Loucy (cell line): ENCODE data around the gene COL25A1.

Source experiments
- H2AFZ ChIP-seq: fragments of 200-600 bp; sonication (generic); 2 replicates; pipeline ENCODE4 v1.6.0; 2016; ENCODE audit warnings: antibody characterized with exemption, mild to moderate bottlenecking, low read length, moderate library complexity
- H3F3A ChIP-seq: fragments of 200-600 bp; 2 replicates; pipeline ENCODE4 v1.6.0; 2016; ENCODE audit warnings: antibody characterized with exemption, low read depth, mild to moderate bottlenecking
- H3K27me3 ChIP-seq: fragments of 200-600 bp; sonication (generic); 2 replicates; pipeline ENCODE4 v1.6.1; 2014; ENCODE audit warnings: low read length, mild to moderate bottlenecking; ENCODE audit not compliant: insufficient read depth, poor library complexity, severe bottlenecking
- H3K36me3 ChIP-seq: fragments of 200-600 bp; sonication (generic); 2 replicates; pipeline ENCODE4 v1.6.1; 2016; ENCODE audit warnings: low read length; ENCODE audit not compliant: insufficient read depth
- H3K4me1 ChIP-seq: fragments of 200-600 bp; sonication (generic); 2 replicates; pipeline ENCODE4 v1.5.1; 2014; ENCODE audit warnings: low read length, mild to moderate bottlenecking; ENCODE audit not compliant: insufficient read depth, poor library complexity, severe bottlenecking
- H3K4me2 ChIP-seq: fragments of 200-600 bp; sonication (generic); 2 replicates; pipeline ENCODE4 v1.6.0; 2014; ENCODE audit warnings: antibody characterized with exemption, low read length, low read depth, mild to moderate bottlenecking; ENCODE audit not compliant: poor library complexity, severe bottlenecking
- H3K4me3 ChIP-seq: fragments of 200-600 bp; sonication (generic); 2 replicates; pipeline ENCODE4 v1.5.1; 2014; ENCODE audit warnings: low read length, mild to moderate bottlenecking, mixed read lengths; ENCODE audit not compliant: poor library complexity, severe bottlenecking
- H3K79me2 ChIP-seq: fragments of 200-600 bp; sonication (generic); 2 replicates; pipeline ENCODE4 v1.6.1; 2014; ENCODE audit warnings: low read length; ENCODE audit not compliant: insufficient read depth
- H3K9ac ChIP-seq: fragments of 200-600 bp; sonication (generic); 2 replicates; pipeline ENCODE4 v1.6.0; 2014; ENCODE audit warnings: mild to moderate bottlenecking, low read depth, low read length, moderate library complexity; ENCODE audit not compliant: poor library complexity, severe bottlenecking
- H3K9me2 ChIP-seq: fragments of 200-600 bp; sonication (generic); replicated peaks from 2 replicates; pipeline ENCODE4 v1.6.1; 2016; ENCODE audit warnings: low read depth, low read length, mixed read lengths
- H3K9me3 ChIP-seq: fragments of 200-600 bp; sonication (generic); 2 replicates; pipeline ENCODE4 v1.6.1; 2014; ENCODE audit warnings: mild to moderate bottlenecking, antibody characterized with exemption, low read length, low read depth; ENCODE audit not compliant: insufficient read depth
- H4K20me1 ChIP-seq: fragments of 200-600 bp; sonication (generic); 2 replicates; pipeline ENCODE4 v1.6.0; 2014; ENCODE audit warnings: antibody characterized with exemption, low read length, mild to moderate bottlenecking; ENCODE audit not compliant: insufficient read depth, poor library complexity, severe bottlenecking
- CTCF ChIP-seq: fragments of 200-600 bp; sonication (generic); conservative IDR thresholded peaks from 2 replicates; pipeline ENCODE4 v1.5.1; 2014; ENCODE audit warnings: mild to moderate bottlenecking, antibody characterized with exemption, low read length
- EZH2phosphoT487 ChIP-seq: fragments of 200-600 bp; IDR thresholded peaks from 2 replicates; pipeline ENCODE4 v1.6.1; 2018; ENCODE audit warnings: antibody characterized with exemption, mild to moderate bottlenecking, moderate library complexity, borderline replicate concordance

COL25A1 gene

GRCh38 chr4:108959491-108959890 lies 343.0 kb downstream of the COL25A1 start:
- Histone ChIP-seq H3K27me3 (no peaks in the 10 kb centered on the region), H3K79me2 (no peaks in the 10 kb centered on the region), H3F3A (no peaks in the 10 kb centered on the region), H3K36me3 (no peaks in the 10 kb centered on the region), H3K9me3 (no peaks in the 10 kb centered on the region), H3K9me2 (no peaks in the 10 kb centered on the region), H3K4me3 (no peak overlapping the region), H3K4me1 (peaks cover 6% of the 10 kb centered on the region), H3K4me2 (no peak overlapping the region), H4K20me1 (no peaks in the 10 kb centered on the region), H3K9ac (no peak overlapping the region), H2AFZ (no peak overlapping the region)
- TF ChIP-seq CTCF = no peak
- TF ChIP-seq EZH2phosphoT487 = no peak

- Histone ChIP-seq H3K36me3 (no peaks in the 10 kb centered on the region), H3K9me3 (no peaks in the 10 kb centered on the region), H3F3A (no peaks in the 10 kb centered on the region), H3K9me2 (no peaks in the 10 kb centered on the region), H3K79me2 (no peaks in the 10 kb centered on the region), H3K4me2 (peak overlapping the region; percentile 22), H3K9ac (no peak overlapping the region), H3K4me3 (no peak overlapping the region), H4K20me1 (no peaks in the 10 kb centered on the region), H2AFZ (no peak overlapping the region), H3K27me3 (no peaks in the 10 kb centered on the region), H3K4me1 (peaks cover 27% of the 10 kb centered on the region)
- no peak for TF ChIP-seq EZH2phosphoT487
- TF ChIP-seq CTCF = no peak
These were observed 347.6 kb downstream of the COL25A1 start for GRCh38 chr4:108954880-108955279.

- no peaks in the 10 kb centered on the region for H4K20me1 ChIP-seq
- no peaks in the 10 kb centered on the region for H3F3A ChIP-seq
- peak overlapping the region; percentile 53 for H3K4me2 ChIP-seq
- TF ChIP-seq CTCF (no peak), EZH2phosphoT487 (no peak)
- H3K9me2 ChIP-seq = no peaks in the 10 kb centered on the region
- H3K36me3 ChIP-seq = no peaks in the 10 kb centered on the region
- no peak overlapping the region for H2AFZ ChIP-seq
- peaks cover 27% of the 10 kb centered on the region for H3K4me1 ChIP-seq
- H3K9ac ChIP-seq = no peak overlapping the region
- no peak overlapping the region for H3K4me3 ChIP-seq
- H3K79me2 ChIP-seq = no peaks in the 10 kb centered on the region
- H3K9me3 ChIP-seq = no peaks in the 10 kb centered on the region
- H3K27me3 ChIP-seq = no peaks in the 10 kb centered on the region
These were observed 348.5 kb downstream of the COL25A1 start for GRCh38 chr4:108953941-108954340.
